ENCODE measurements around the gene DOCK11.
"Not testable (repeated sequence)": the region's sequence is repeated elsewhere in the genome, so short reads cannot be mapped to it uniquely, and the experiment has no call there.

- not testable (repeated sequence) for TF ChIP-seq CTCF (IDR thresholded peaks at IDR 0.05); EZH2 (IDR thresholded peaks at IDR 0.05; ENCODE audit: borderline replicate concordance, insufficient read depth, low read depth, low read length, poor library complexity, severe bottlenecking)
Observed at GRCh38 chrX:118470721-118471347, 24.8 kb upstream of the DOCK11 start.
